Ureter (tissue), 1 donor: ENCODE measurements around the gene CDC42EP1. TPM values are rescaled to one million over a fixed set of nuclear protein-coding genes. Genes with fewer than 3 reads are reported as not detected.
"Not testable (repeated sequence)": the region's sequence is repeated elsewhere in the genome, so short reads cannot be mapped to it uniquely, and the experiment has no call there.

Experiments used
- DNase-seq: peaks from one replicate; pipeline ENCODE4 v3.0.0-alpha.2; 2020; ENCODE audit warnings: low spot score
- total RNA-seq: library from RNA; stranded (reverse); gene quantifications from one replicate; pipeline ENCODE4 v1.2.4, GENCODE V29; 2023
- donor health status: DM: yes; HTN: yes; CAD: no.

CDC42EP1 gene
- total RNA-seq = 33.4 TPM

GRCh38 chr22:37559901-37560607 is at the start of gene CDC42EP1:
CDC42EP1 (plus strand) TSS chr22:37560480; CDS start chr22:37566350, 5,870 bp downstream.
- DNase-seq = no peak

GRCh38 chr22:37511395-37512104 is 48.7 kb upstream of the CDC42EP1 start:
- no peak for DNase-seq

GRCh38 chr22:37514526-37515051 is 45.7 kb upstream of the CDC42EP1 start:
- no peak for DNase-seq

GRCh38 chr22:37515901-37516300 is 44.4 kb upstream of the CDC42EP1 start:
- DNase-seq = no peak

GRCh38 chr22:37516456-37516855 is 43.8 kb upstream of the CDC42EP1 start:
- DNase-seq = no peak

- no peak for DNase-seq
These were observed 42.3 kb upstream of the CDC42EP1 start for GRCh38 chr22:37517826-37518450.

GRCh38 chr22:37518509-37519267 is 41.6 kb upstream of the CDC42EP1 start:
- no peak for DNase-seq

- no peak for DNase-seq
These were observed 40.7 kb upstream of the CDC42EP1 start, which contains the start of gene CARD10 for GRCh38 chr22:37519268-37520195. CARD10 (minus strand) TSS chr22:37519415; CDS start chr22:37519200, 215 bp downstream.

- DNase-seq = no peak
These were observed 39.5 kb upstream of the CDC42EP1 start for GRCh38 chr22:37520776-37521191.

- DNase-seq = no peak
These were observed 39.0 kb upstream of the CDC42EP1 start for GRCh38 chr22:37521236-37521739.

GRCh38 chr22:37522482-37522881 is 37.8 kb upstream of the CDC42EP1 start:
- no peak for DNase-seq

GRCh38 chr22:37525073-37525745 is 35.1 kb upstream of the CDC42EP1 start:
- no peak for DNase-seq

- DNase-seq = no peak
These were observed 34.4 kb upstream of the CDC42EP1 start for GRCh38 chr22:37525746-37526350.

GRCh38 chr22:37526376-37526775 is 33.9 kb upstream of the CDC42EP1 start:
- DNase-seq = no peak

GRCh38 chr22:37527081-37527752 is 33.1 kb upstream of the CDC42EP1 start:
- not testable (repeated sequence) for DNase-seq

- DNase-seq = not testable (repeated sequence)
These were observed 32.3 kb upstream of the CDC42EP1 start for GRCh38 chr22:37527952-37528351.

GRCh38 chr22:37529652-37530345 is 30.5 kb upstream of the CDC42EP1 start:
- DNase-seq = no peak

GRCh38 chr22:37533995-37534394 is 26.3 kb upstream of the CDC42EP1 start:
- DNase-seq = no peak
